ENCODE data around the gene ST6GALNAC4.

DNA sequence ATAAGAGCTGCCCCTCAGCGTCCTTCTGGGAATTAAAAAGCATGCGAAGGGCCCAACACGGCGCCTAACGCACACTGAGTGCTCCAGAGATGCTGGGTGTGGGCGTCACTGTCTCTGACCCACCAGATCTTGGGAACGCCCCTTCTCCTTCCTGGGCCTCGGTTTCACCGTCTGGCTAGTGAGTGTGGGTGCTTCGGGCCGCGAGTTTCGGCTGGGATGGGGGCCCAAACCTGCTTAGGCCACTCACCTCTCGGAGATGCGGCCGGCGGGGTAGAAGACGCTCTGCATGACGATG, 10.0 kb upstream of the ST6GALNAC4 start:
- TF ChIP-seq, protein P1, sequence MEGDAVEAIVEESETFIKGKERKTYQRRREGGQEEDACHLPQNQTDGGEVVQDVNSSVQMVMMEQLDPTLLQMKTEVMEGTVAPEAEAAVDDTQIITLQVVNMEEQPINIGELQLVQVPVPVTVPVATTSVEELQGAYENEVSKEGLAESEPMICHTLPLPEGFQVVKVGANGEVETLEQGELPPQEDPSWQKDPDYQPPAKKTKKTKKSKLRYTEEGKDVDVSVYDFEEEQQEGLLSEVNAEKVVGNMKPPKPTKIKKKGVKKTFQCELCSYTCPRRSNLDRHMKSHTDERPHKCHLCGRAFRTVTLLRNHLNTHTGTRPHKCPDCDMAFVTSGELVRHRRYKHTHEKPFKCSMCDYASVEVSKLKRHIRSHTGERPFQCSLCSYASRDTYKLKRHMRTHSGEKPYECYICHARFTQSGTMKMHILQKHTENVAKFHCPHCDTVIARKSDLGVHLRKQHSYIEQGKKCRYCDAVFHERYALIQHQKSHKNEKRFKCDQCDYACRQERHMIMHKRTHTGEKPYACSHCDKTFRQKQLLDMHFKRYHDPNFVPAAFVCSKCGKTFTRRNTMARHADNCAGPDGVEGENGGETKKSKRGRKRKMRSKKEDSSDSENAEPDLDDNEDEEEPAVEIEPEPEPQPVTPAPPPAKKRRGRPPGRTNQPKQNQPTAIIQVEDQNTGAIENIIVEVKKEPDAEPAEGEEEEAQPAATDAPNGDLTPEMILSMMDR (IDR thresholded peaks at IDR 0.05), result no peak
- no peak for TF ChIP-seq POLR2A (IDR thresholded peaks at IDR 0.05)
